MCF 10A (cell line): ENCODE data around the gene SECISBP2L. TPM values are rescaled to one million over a fixed set of nuclear protein-coding genes. Genes with fewer than 3 reads are reported as not detected.

ENCODE experiments used
- BruUV-seq: library from RNA; stranded (reverse); fragments of 400-500 nt; replicated peaks from 2 replicates; lab custom pipeline; 2021; lab: Mats Ljungman, UMichigan
- CTCF ChIA-PET: fragments of 300-600 bp; sonication (Branson Sonifier 250); formaldehyde crosslinking; extraction: SDS; loops from one replicate; lab custom pipeline; 2021; ENCODE audit warnings: antibody characterized with exemption, inconsistent platforms; lab: Yijun Ruan, JAX
- POLR2A ChIA-PET: fragments of 300-600, 350-650 bp; sonication (Branson Sonifier 250); formaldehyde crosslinking; extraction: SDS; loops from one replicate; lab custom pipeline; 2020; ENCODE audit warnings: antibody characterized with exemption, inconsistent platforms; lab: Yijun Ruan, JAX
- DNase-seq: peaks from one replicate; pipeline ENCODE4 v3.0.0-alpha.2; 2018; ENCODE audit not compliant: unreplicated experiment
- H3K27ac Mint-ChIP-seq: one replicate; pipeline ENCODE4 v1.8.0; 2022; ENCODE audit warnings: mild to moderate bottlenecking, low read depth, mixed read lengths; ENCODE audit not compliant: unreplicated experiment
- H3K27me3 Mint-ChIP-seq: one replicate; pipeline ENCODE4 v1.8.0; 2022; ENCODE audit warnings: mixed read lengths; ENCODE audit not compliant: insufficient read depth, unreplicated experiment
- H3K36me3 Mint-ChIP-seq: one replicate; pipeline ENCODE4 v1.8.0; 2022; ENCODE audit warnings: mild to moderate bottlenecking, moderate library complexity, mixed read lengths; ENCODE audit not compliant: insufficient read depth, unreplicated experiment
- H3K4me1 Mint-ChIP-seq: one replicate; pipeline ENCODE4 v1.8.0; 2022; ENCODE audit warnings: mixed read lengths; ENCODE audit not compliant: insufficient read depth, unreplicated experiment
- H3K4me3 Mint-ChIP-seq: one replicate; pipeline ENCODE4 v1.8.0; 2022; ENCODE audit warnings: mild to moderate bottlenecking, moderate library complexity, mixed read lengths; ENCODE audit not compliant: unreplicated experiment
- H3K9me3 Mint-ChIP-seq: one replicate; pipeline ENCODE4 v1.8.0; 2022; ENCODE audit warnings: mixed read lengths; ENCODE audit not compliant: unreplicated experiment
- CTCF ChIP-seq: fragments of 200-600 bp; IDR thresholded peaks from one replicate; pipeline ENCODE4 v1.8.0; 2022; ENCODE audit warnings: antibody characterized with exemption, mild to moderate bottlenecking; ENCODE audit not compliant: unreplicated experiment
- intact Hi-C: fragments of 100-400 bp; cut with micrococcal nuclease; formaldehyde crosslinking; loops from 2 replicates; pipeline ENCODE4 v1.14.1; 2022
- total RNA-seq: library from RNA; stranded (reverse); gene quantifications from 2 replicates; pipeline ENCODE4 v1.2.3, GENCODE V29; 2022

SECISBP2L gene
- total RNA-seq, 1 experiment from 2014 or later, result 19.6 TPM

DNA sequence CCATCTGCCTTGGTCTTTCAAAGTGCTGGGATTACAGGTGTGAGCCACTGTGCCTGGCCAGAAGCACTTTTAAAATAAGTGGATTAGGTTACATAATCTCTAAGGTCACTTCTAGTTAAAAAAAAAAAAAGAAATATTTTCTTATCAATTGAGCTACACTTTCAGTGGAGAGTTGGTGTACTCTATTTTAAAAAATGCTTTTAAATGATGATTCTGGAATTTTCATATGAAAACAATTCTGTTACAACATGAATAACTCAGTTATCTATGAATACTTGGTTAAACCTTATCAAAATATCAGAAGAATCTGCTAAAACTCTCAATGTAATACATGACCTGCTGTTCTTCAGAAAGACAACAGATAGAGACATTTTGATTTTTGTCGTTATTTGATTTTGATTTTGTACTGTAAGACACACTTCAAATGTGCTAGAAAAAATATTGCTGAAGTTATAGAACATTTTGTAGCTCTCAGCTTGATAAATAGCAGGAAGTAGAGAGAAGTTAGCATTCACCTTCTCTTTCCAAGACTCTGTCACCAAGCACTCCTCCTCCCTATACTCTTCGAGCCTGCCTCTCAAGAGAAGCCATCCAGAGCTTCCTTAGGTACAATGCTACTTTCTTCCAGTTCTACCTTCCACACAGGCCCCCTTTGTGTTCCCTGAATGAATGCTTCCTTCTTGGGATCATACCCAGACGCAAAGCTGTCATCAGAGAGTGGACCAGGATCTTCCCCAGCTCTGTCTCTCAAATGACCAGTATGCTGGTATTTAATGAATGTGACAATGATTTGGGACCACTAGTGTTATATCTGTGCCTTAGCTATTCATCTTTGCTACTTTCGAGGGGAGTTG lies 47.2 kb upstream of the SECISBP2L start:
- TF ChIP-seq CTCF, result no peak
- CTCF ChIA-PET, result interaction anchor here (0.7 kb wide), 1 partner anchor 445 kb away, joined by 3 read pairs; no protein-coding TSS in a partner anchor
- H3K27me3 Mint-ChIP-seq, result no peaks in the 10 kb centered on the region

GRCh38 chr15:49088996-49089395 lies 42.8 kb upstream of the SECISBP2L start:
- intact Hi-C loops, result no loop called here
- ChIA-PET CTCF (interaction anchor here (1.1 kb wide), 1 partner anchor 12 kb away, joined by 3 read pairs; no protein-coding TSS in a partner anchor), POLR2A (no interaction called here)
- H3K4me3 Mint-ChIP-seq, result no peak overlapping the region
- no TSS peak for BruUV-seq
- no peaks in the 10 kb centered on the region for H3K9me3 Mint-ChIP-seq
- DNase-seq, result no peak
- no peak for TF ChIP-seq CTCF
- H3K27me3 Mint-ChIP-seq, result no peaks in the 10 kb centered on the region
- H3K27ac Mint-ChIP-seq, result no peak overlapping the region
- no peaks in the 10 kb centered on the region for H3K4me1 Mint-ChIP-seq
- H3K36me3 Mint-ChIP-seq, result no peaks in the 10 kb centered on the region

More for the DNA sequence above, 47.2 kb upstream of the SECISBP2L start:
- POLR2A ChIA-PET, result interaction anchor here (1.1 kb wide), 1 partner anchor 11 kb away, joined by 3 read pairs; no protein-coding TSS in a partner anchor
- no TSS peak for BruUV-seq
- peak overlapping the region; percentile 40 for H3K27ac Mint-ChIP-seq
- H3K9me3 Mint-ChIP-seq, result no peaks in the 10 kb centered on the region
- no peak for DNase-seq
- peaks cover 15% of the 10 kb centered on the region for H3K36me3 Mint-ChIP-seq
- H3K4me3 Mint-ChIP-seq, result no peak overlapping the region
- H3K4me1 Mint-ChIP-seq, result no peaks in the 10 kb centered on the region
- intact Hi-C loops, result no loop called here

GRCh38 chr15:49085696-49086459 lies 39.6 kb upstream of the SECISBP2L start:
- intact Hi-C loops, result no loop called here
- ChIA-PET CTCF (no interaction called here), POLR2A (no interaction called here)
- Mint-ChIP-seq H3K4me3 (no peak overlapping the region), H3K4me1 (no peaks in the 10 kb centered on the region), H3K27me3 (no peaks in the 10 kb centered on the region), H3K9me3 (no peaks in the 10 kb centered on the region), H3K27ac (no peak overlapping the region), H3K36me3 (no peaks in the 10 kb centered on the region)
- no peak for TF ChIP-seq CTCF
- no peak for DNase-seq
- no TSS peak for BruUV-seq

DNA sequence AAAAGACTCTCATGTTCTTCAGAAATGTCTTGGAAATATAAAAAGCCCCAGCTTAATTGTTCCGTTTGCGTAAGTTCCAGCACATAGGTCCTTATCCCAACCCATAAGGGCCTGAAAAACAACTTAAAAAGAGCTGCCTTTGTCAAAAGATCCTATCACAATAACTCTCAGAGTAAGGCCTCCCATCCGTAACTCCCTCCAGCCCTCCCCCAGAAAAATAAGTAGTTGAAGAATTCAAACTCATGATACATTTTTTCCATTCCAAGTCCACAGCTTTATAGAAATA lies 38.0 kb upstream of the SECISBP2L start:
- ChIA-PET CTCF (interaction anchor here (1.1 kb wide), 1 partner anchor 345 kb away, joined by 3 read pairs; no protein-coding TSS in a partner anchor), POLR2A (no interaction called here)
- no peaks in the 10 kb centered on the region for H3K9me3 Mint-ChIP-seq
- H3K4me1 Mint-ChIP-seq, result no peaks in the 10 kb centered on the region
- no peak for DNase-seq
- no peaks in the 10 kb centered on the region for H3K27me3 Mint-ChIP-seq
- intact Hi-C loops, result no loop called here
- no TSS peak for BruUV-seq
- no peaks in the 10 kb centered on the region for H3K36me3 Mint-ChIP-seq
- H3K27ac Mint-ChIP-seq, result no peak overlapping the region
- no peak overlapping the region for H3K4me3 Mint-ChIP-seq
- TF ChIP-seq CTCF, result no peak
